ENCODE measurements around the gene TPX2.

The TPX2 gene

DNA sequence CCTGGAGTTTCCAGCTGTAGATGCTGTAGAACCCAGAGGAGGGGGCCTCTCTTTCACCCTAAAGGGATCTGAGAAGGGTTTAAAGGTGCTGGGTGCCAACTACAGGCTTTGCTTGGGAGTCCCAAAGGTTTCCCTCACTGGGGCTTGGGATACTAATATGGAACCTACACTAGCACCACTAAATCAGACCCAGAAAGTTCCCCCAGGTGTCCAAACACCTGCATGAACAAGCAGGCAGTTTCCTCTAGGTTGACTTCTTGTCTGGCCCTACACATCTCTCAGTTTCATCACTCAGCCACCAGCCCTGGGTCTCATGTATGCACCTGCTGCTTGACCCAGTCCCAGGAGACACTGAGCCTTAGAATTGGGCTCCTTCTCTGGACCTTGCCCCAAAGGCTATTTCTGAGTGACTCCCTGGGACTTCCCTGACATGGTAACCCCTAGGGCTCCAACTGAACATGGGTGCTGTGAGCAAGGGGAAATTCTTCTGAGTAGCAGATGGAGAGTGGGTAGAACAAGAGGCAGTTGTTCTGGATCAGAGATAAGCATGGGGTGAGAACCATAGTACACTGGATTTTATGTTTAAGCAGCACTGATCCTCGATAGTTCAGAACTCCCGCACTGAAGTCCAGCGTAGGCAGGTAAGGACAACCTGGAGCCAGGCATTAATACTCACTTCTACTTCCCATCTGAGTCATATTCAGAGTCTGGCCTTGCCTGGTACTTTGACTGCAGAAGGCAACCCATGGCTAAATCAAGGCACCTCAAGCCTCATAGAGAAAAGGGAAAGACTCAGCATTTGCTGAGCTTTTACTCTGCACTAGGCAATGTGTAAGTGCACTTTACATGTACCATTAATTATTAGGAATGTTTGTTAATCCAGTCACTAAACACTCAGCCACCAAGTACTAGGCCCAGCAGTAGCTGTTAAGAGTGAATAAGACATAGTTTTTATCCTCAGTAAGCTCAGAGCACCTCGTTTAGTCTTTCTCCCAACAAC, 33.2 kb upstream of the TPX2 start:
- DNase-seq (ENCODE audit: low spot score): no peak

DNA sequence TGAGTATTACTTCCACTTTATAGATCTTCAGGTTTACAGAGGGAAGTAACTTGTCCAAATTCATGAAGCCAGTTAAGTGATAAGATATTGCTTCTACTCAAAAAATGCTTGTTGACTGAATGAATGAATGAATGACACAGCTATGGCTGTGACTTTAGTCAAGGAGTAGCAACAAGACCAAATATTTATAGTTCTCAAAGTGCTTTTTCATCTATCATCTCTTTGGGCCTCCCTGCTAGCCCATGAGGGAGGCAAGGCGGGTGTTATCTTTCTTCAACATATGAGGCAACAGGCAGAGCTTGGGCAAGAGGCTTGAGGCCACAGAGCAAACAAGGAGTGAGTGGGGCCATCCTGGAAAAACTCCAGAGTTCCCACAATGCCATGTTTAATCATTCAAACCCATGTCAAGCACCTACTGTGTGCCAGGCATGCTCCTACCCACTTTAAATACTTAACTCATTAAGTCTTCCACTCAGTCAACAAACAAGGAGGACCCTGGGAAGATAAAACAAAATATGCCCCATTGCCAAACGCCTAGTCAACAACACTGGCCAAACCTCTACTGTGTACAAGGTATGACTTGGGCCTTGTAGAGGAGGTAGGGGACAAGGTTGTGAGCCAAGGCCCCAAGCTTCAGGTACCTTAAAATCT, 32.4 kb upstream of the TPX2 start:
- DNase-seq (ENCODE audit: low spot score): no peak

GRCh38 chr20:31707258-31707615, 31.9 kb upstream of the TPX2 start:
- DNase-seq (ENCODE audit: low spot score): no peak

- no peak for DNase-seq (ENCODE audit: low spot score)
Observed at GRCh38 chr20:31707994-31708735, 30.9 kb upstream of the TPX2 start.

DNA sequence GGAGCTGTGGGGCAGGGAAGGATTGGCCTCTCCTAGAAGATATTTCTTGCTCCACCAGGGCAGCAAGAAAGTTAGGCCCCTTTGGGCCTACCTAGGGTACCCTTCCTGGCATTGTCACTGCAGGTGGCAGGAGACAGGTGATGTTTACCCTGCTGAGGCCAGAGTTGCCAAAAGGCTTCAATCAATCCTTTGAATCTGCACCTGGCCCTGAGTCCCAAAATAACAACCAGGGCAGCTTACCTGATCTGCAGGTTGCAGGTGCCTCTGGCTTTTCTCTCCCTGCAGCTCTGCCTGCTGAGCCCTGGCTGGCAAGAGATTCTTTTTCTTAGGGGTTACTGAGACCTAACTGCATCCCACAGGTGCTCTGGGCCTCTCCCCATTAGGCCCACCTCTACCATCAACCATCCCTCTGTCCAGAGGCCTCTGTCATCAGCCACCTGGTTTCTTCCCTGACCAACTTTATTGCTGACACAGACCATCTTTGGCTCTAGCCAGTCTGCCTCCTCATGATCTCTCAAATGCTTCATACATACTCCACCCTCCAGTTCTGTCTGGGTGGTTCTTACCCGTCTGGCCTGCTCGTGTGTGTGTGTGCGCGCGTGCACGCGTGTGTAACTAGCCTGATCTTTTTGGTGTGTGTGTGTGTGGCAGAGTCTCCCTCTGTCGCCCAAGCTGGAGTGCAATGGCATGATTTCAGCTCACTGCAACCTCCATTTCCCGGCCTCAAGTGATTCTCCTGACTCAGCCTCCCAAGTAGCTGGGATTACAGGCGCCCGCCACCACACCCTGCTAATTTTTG, 30.2 kb upstream of the TPX2 start:
- no peak for DNase-seq (ENCODE audit: low spot score)

DNA sequence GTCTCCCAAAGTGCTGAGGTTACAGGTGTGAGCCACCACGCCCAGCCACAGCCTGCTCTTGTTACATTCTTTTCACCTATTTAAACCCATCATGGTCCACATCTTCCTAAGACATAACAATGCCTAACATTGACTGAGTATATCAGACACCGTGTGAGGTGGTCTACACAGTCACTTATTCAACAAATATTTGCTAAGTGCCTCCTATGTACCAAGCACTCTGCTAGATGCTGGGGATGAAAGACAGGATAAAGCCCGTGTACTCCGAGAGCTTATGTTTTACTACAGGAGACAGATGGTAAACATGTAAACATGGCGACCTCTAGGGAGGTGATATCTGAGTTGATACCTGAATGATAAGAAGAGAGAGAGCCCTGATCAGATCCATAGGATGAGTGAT, 29.2 kb upstream of the TPX2 start:
- no peak for DNase-seq (ENCODE audit: low spot score)

DNA sequence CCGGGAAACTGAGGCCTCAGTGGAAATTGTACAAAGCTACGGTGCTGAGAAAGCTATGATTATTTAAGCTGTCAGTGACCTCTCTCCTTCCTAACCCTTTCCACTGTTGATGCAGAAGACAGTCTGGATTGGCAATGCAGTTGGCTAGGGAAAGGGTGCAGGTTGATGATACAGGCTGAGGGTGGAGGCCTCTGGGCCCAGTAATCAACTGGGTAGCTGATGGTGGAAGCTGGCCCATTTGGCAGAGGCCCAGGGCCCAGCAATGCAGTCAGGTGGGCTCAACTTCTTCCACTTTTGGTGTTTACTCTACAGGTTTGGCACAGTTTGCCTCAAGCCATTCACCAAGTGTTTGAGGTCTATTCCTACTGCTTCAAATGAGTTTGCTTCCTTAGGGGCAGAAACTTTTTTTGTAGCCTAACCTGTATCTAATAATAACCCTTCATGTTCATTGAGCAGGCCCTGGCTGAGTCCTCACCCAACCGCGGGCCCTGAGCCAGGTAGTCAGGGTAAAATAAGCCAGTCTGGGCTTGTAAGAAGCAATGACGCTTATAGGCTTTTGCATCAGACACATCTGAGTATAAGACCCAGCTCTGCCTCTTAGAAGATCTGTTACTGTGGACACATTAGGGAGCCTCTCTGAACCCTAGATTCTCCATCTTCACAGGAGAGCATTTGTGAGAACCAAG, 28.5 kb upstream of the TPX2 start:
- no peak for DNase-seq (ENCODE audit: low spot score)

DNA sequence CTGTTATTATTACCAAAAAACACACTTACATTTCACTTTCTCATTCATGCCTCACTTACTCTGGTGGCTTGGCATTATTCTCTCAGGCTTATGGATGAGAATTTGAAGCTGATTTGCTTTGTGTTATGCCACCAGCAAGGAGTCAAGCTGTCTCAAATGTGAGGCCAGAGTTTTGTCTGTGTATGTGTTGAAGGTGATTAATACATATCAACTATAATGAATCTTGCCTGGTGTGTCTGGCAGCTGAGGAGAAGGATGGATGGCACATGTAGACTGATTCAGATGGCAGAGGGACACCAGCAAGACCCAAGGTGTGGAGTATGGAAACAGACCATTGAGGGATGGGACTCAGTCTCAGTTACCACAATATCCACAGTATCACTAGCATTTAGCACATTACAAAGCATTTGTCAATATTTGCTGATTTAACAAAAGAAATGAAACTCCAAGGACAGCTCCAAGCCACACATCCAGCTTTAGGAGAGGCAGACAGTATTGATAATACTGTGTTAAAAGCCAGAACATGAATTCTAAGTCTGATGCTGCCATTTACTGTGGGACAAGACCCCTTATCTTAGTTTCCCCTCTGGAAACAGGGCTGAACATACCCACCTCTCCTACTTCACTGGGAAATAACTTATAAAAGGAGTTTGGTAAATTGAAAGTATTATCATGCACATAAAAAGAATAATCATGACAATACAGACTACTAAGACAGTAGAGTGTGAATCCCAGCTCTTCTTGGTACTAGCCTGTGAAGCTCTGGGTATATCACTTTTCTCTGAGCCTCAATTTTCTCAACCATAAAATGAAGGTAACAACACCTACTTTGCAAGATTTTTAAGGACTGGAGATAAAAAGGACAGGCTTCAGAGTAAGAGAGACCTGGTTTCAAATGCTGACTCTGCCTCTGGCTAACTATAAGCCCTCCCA, 27.6 kb upstream of the TPX2 start:
- DNase-seq (ENCODE audit: low spot score): no peak

DNA sequence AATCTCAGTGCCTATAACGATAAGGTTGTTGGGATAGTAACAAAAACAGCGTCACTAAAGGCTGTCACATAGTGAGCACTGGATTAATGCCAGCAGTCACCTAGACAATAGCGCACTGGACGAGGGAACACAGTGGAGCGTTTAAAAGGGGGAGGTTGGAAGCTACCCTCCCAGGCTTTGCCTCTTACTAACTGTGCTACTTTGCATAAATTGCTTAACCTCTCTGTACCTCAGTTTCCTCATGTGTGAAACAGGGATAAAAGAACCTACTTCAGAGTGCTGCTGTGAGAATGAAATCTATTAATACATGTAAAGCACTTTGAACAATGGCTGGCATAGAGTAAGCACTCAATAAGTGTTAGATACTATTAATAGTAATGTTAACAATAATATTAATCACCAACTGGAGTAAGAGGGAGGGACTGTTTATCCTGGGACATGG, 27.0 kb upstream of the TPX2 start:
- no peak for DNase-seq (ENCODE audit: low spot score)

DNA sequence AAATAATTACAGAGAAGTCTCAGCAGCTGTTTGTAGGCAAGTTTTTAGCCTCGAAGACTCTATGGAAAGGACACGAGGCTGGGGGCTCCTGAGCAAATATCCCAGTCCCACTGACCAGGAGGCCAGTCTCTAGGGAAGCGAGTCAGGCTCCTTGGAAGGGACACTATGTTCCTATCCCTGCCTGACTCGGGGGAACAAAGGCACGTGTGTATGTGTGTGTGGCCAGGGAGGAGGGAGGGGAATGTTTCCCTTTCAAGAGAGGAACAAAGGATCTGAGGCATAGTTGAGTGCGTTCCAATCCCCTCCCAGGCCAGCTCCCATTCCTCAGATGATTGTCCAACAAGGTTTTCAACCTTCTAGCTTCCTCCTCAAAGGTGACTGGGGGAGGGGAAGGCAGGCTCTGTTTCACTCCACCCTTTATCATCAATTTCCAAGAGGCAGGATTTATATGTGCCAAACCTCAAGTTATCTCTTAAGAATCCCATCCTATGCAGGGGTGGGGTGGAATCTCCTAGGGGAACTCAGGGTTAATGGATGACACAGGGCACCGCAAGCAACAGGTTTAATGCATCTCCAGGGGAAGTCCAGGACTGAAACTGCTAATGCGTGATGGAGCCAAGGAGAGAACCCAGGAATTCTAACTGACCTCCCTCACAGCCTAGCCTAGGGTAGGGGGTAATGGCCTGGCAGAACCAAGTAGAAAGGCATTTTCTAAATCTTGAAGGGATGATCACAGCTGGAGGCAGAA, 26.4 kb upstream of the TPX2 start:
- peak; percentile 85 for DNase-seq (ENCODE audit: low spot score)

DNA sequence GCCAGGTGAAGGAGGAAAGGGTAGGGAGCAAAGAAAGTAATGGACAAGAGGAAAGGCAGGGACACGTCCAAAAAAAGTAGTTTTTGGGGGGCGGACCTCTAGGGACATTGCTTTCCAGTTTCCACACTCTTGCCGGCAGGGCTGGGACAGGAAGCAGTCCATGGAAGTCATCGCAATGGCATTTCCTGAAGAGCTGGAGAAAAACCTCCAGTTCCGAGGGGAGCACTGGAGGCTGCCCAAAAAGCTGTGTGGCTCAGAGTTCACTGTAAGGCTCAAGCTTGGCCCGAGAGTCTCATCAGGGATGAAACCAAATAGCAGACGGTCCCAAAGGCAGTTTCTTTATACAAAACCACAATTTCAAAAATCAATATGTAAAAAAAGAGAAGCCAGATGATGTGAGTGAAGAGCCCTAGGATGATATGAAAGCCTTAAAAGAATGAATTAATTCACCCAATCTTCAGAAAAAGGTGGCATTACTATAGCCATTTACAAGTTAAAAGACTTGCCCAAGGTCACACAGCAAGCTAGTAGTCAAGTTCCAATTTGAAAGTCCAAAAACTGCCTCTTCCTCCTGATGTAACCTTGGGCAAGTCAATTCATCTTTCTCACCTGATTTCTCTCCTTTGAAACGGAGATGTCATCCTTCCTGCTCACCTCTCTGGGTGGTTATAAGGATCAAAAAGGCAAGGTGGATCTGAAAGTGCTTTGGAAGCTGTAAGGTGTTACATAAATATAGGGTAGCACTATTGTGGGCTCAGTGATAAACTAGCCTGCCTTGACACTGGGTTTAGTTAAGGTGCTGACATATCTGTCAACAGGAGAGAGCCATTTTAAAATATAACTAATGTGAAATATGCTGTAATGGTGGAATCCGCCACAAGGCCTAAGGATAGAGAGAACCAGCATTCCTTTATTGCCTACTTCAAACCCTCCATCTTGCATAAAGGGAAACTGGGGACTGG, 25.5 kb upstream of the TPX2 start:
- peak; percentile 92 for DNase-seq (ENCODE audit: low spot score)

GRCh38 chr20:31715766-31716165, 23.3 kb upstream of the TPX2 start:
- DNase-seq (ENCODE audit: low spot score): no peak

DNA sequence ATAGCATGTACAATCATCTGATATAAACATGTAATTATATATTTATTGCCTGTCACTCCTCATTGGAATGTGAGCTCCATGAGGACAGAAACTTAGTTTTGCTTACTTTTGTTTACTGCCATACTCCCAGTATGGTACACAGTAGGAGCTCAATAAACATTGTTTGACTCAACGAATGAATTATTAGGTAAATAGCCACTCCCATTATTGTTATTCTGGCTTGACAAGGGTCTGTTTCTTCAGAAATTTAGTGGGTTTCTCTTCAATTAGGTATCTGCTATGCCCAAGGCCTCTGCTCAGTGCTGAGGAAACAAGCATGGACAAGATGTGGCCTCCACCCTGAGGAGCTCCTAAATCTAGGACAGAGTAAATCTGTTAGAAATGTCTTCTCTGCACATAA, 22.7 kb upstream of the TPX2 start:
- no peak for DNase-seq (ENCODE audit: low spot score)

DNA sequence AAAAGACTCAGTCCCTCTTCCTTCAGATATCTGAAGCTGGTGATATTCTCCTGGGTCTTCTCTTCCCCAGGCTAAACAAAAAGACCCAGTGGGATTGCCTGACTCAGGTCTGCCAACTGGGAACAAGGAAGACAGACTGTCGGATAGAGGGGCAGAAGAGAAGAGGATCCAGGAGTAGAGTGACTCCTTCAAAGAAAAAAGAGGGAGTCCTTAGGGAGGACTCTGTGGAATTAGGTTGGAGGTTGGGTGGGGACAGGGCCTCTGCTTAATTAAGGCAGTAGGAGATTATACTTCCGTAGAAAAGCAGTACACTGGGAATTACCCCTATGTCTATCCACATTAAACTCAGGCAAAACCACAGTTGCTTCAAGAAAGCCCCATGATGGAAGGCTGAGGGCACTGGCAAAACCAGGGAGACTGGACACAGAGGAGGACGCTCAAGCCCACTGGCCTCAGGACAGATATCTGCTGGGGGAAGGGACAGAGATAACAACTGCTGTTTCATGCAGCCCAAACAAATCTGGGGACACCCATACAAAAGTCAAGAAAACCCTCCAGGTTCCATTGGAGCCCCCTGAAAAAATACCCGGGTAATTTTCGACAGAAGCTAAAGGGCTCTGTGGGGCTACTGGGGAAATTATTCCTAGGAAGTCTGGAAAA, 22.1 kb upstream of the TPX2 start:
- no peak for DNase-seq (ENCODE audit: low spot score)

GRCh38 chr20:31717478-31718201, 21.4 kb upstream of the TPX2 start:
- no peak for DNase-seq (ENCODE audit: low spot score)

GRCh38 chr20:31718952-31719643, 20.0 kb upstream of the TPX2 start:
- DNase-seq (ENCODE audit: low spot score): no peak
